Measurements from ENCODE around the gene KIF23.

DNA sequence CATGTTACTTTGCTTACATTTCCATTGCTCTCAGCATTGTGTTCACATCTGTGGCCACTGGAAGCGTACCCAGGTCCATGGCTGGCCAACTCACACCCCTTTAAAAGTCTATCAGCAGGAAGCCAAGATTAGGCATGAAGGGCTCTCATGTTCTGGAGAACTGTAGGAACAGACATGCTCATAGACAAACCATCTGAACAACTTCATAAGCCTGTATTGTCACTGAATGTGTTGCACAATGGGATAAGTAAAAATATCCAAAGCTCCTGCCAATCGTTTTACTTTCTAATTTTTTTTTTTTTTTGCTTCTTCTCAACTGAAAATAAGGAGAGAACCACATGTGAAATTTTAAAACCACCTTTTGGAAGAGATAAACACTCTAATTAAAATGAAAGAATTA is 44.9 kb downstream of the KIF23 start:
- TF ChIP-seq, protein P1, sequence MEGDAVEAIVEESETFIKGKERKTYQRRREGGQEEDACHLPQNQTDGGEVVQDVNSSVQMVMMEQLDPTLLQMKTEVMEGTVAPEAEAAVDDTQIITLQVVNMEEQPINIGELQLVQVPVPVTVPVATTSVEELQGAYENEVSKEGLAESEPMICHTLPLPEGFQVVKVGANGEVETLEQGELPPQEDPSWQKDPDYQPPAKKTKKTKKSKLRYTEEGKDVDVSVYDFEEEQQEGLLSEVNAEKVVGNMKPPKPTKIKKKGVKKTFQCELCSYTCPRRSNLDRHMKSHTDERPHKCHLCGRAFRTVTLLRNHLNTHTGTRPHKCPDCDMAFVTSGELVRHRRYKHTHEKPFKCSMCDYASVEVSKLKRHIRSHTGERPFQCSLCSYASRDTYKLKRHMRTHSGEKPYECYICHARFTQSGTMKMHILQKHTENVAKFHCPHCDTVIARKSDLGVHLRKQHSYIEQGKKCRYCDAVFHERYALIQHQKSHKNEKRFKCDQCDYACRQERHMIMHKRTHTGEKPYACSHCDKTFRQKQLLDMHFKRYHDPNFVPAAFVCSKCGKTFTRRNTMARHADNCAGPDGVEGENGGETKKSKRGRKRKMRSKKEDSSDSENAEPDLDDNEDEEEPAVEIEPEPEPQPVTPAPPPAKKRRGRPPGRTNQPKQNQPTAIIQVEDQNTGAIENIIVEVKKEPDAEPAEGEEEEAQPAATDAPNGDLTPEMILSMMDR (IDR thresholded peaks at IDR 0.05), result no peak
- no peak for TF ChIP-seq POLR2A (IDR thresholded peaks at IDR 0.05)

All from heart left ventricle (tissue), 13 donors.